ENCODE measurements around the gene RINL. TPM values are rescaled to one million over a fixed set of nuclear protein-coding genes. Genes with fewer than 3 reads are reported as not detected.

The RINL gene
- total RNA-seq, 1 experiment from 2014 or later, result 0.79 TPM

- no peaks in the 10 kb centered on the region for H3K9me3 ChIP-seq (replicated peaks)
- H3K4me3 ChIP-seq, result peak overlapping the region; percentile 81
- peak overlapping the region; percentile 86 for H3K27ac ChIP-seq
- H3K4me1 ChIP-seq, result peaks cover 7% of the 10 kb centered on the region; the same call in 1 of the 2 replicates
- DNase-seq, result peak; percentile 95 to 96
- no peaks in the 10 kb centered on the region for H3K27me3 ChIP-seq
- peaks cover 22% of the 10 kb centered on the region for H3K36me3 ChIP-seq
Observed at GRCh38 chr19:38851622-38852230, 26.3 kb downstream of the RINL start.

- Histone ChIP-seq H3K27me3 (no peaks in the 10 kb centered on the region), H3K36me3 (peaks cover 29% of the 10 kb centered on the region), H3K27ac (peak overlapping the region; percentile 41), H3K9me3 (replicated peaks) (no peaks in the 10 kb centered on the region), H3K4me3 (peak overlapping the region; percentile 81), H3K4me1 (peaks cover 7% of the 10 kb centered on the region; the same call in 1 of the 2 replicates)
- DNase-seq, result peak; percentile 50 to 60
Observed at GRCh38 chr19:38850976-38851621, 27.0 kb downstream of the RINL start.

- Histone ChIP-seq H3K4me3 (peak overlapping the region; percentile 81), H3K4me1 (peaks cover 7% of the 10 kb centered on the region; the same call in 1 of the 2 replicates), H3K9me3 (replicated peaks) (no peaks in the 10 kb centered on the region), H3K27me3 (no peaks in the 10 kb centered on the region), H3K36me3 (peaks cover 34% of the 10 kb centered on the region), H3K27ac (peak overlapping the region; percentile 41)
- DNase-seq, result peak in 1 of 2 experiments; percentile 100
Observed at GRCh38 chr19:38850436-38850975, 27.6 kb downstream of the RINL start.

GRCh38 chr19:38849860-38850435 is 28.1 kb downstream of the RINL start, which contains the start of gene HNRNPL:
Gene HNRNPL, minus strand, starts transcription at chr19:38849986. Its CDS starts 20 bp downstream, at chr19:38849966.
- Histone ChIP-seq H3K27me3 (no peaks in the 10 kb centered on the region), H3K36me3 (peaks cover 40% of the 10 kb centered on the region), H3K9me3 (replicated peaks) (no peaks in the 10 kb centered on the region), H3K4me3 (peak within 1 kb of the TSS; percentile 93), H3K27ac (peak within 1 kb of the TSS; percentile 90), H3K4me1 (peaks cover 7% of the 10 kb centered on the region; the same call in 1 of the 2 replicates)
- DNase-seq, result peak in 1 of 2 experiments; percentile 100

- Histone ChIP-seq H3K27ac (peak overlapping the region; percentile 90), H3K27me3 (no peaks in the 10 kb centered on the region), H3K36me3 (peaks cover 47% of the 10 kb centered on the region), H3K4me1 (peaks cover 7% of the 10 kb centered on the region; the same call in 1 of the 2 replicates), H3K4me3 (peak overlapping the region; percentile 93), H3K9me3 (replicated peaks) (no peaks in the 10 kb centered on the region)
- peak; percentile 99 for DNase-seq
Observed at GRCh38 chr19:38849147-38849859, 28.8 kb downstream of the RINL start.

- Histone ChIP-seq H3K27me3 (no peaks in the 10 kb centered on the region), H3K9me3 (replicated peaks) (no peaks in the 10 kb centered on the region), H3K36me3 (peaks cover 54% of the 10 kb centered on the region), H3K4me1 (peaks cover 7% of the 10 kb centered on the region; the same call in 1 of the 2 replicates), H3K27ac (peak overlapping the region; percentile 90), H3K4me3 (peak overlapping the region; percentile 93)
- DNase-seq, result peak in 1 of 2 experiments; percentile 30
Observed at GRCh38 chr19:38848299-38849146, 29.6 kb downstream of the RINL start.

GRCh38 chr19:38846097-38846496 is 32.0 kb downstream of the RINL start:
- no peaks in the 10 kb centered on the region for H3K27me3 ChIP-seq
- H3K4me1 ChIP-seq, result peaks cover 7% of the 10 kb centered on the region; the same call in 1 of the 2 replicates
- no peak overlapping the region for H3K27ac ChIP-seq
- H3K36me3 ChIP-seq, result peaks cover 79% of the 10 kb centered on the region
- DNase-seq, result no peak
- H3K4me3 ChIP-seq, result no peak overlapping the region
- H3K9me3 ChIP-seq (replicated peaks), result no peaks in the 10 kb centered on the region

- H3K36me3 ChIP-seq, result peaks cover 85% of the 10 kb centered on the region
- H3K27ac ChIP-seq, result no peak overlapping the region
- peaks cover 7% of the 10 kb centered on the region; the same call in 1 of the 2 replicates for H3K4me1 ChIP-seq
- no peaks in the 10 kb centered on the region for H3K9me3 ChIP-seq (replicated peaks)
- no peaks in the 10 kb centered on the region for H3K27me3 ChIP-seq
- H3K4me3 ChIP-seq, result no peak overlapping the region
- peak in 1 of 2 experiments; percentile 45 for DNase-seq
Observed at GRCh38 chr19:38845374-38846024, 32.6 kb downstream of the RINL start.

- no peak for DNase-seq
- H3K4me3 ChIP-seq, result no peak overlapping the region
- no peak overlapping the region for H3K27ac ChIP-seq
- no peaks in the 10 kb centered on the region for H3K27me3 ChIP-seq
- no peaks in the 10 kb centered on the region for H3K9me3 ChIP-seq (replicated peaks)
- peaks cover 96% of the 10 kb centered on the region for H3K36me3 ChIP-seq
- peaks cover 7% of the 10 kb centered on the region; the same call in 1 of the 2 replicates for H3K4me1 ChIP-seq
Observed at GRCh38 chr19:38844093-38844686, 33.9 kb downstream of the RINL start.

- Histone ChIP-seq H3K4me3 (no peak overlapping the region), H3K27me3 (no peaks in the 10 kb centered on the region), H3K4me1 (peaks cover 7% of the 10 kb centered on the region; the same call in 1 of the 2 replicates), H3K36me3 (peaks cover 98% of the 10 kb centered on the region), H3K9me3 (replicated peaks) (no peaks in the 10 kb centered on the region), H3K27ac (no peak overlapping the region)
- DNase-seq, result no peak
Observed at GRCh38 chr19:38843175-38843758, 34.8 kb downstream of the RINL start.

- H3K9me3 ChIP-seq (replicated peaks), result no peaks in the 10 kb centered on the region
- peaks cover 98% of the 10 kb centered on the region for H3K36me3 ChIP-seq
- no peaks in the 10 kb centered on the region for H3K27me3 ChIP-seq
- peaks cover under 1% of the 10 kb centered on the region; the same call in 1 of the 2 replicates for H3K4me1 ChIP-seq
- peak in 1 of 2 experiments; percentile 9 for DNase-seq
- no peak overlapping the region for H3K27ac ChIP-seq
- no peak overlapping the region for H3K4me3 ChIP-seq
Observed at GRCh38 chr19:38842439-38843174, 35.5 kb downstream of the RINL start.

GRCh38 chr19:38841787-38842438 is 36.2 kb downstream of the RINL start:
- H3K27me3 ChIP-seq, result no peaks in the 10 kb centered on the region
- H3K4me1 ChIP-seq, result no peaks in the 10 kb centered on the region
- H3K36me3 ChIP-seq, result peaks cover 98% of the 10 kb centered on the region
- H3K9me3 ChIP-seq (replicated peaks), result no peaks in the 10 kb centered on the region
- DNase-seq, result no peak
- H3K27ac ChIP-seq, result no peak overlapping the region
- no peak overlapping the region for H3K4me3 ChIP-seq
